PC-9 (cell line): Measurements from ENCODE around the gene DTNBP1.

Experiments used
- EZH2 ChIP-seq: fragments of 200-600 bp; sonication (generic); IDR thresholded peaks from 2 replicates; pipeline ENCODE4 v1.8.0; 2017; ENCODE audit warnings: antibody characterized with exemption, low read depth
- TF ChIP-seq, protein P1 (sequence below): fragments of 200-600 bp; sonication (generic); conservative IDR thresholded peaks from 2 replicates; pipeline ENCODE4 v1.6.1; 2017; ENCODE audit warnings: mixed run types, antibody characterized with exemption, mild to moderate bottlenecking, moderate library complexity

- TF ChIP-seq, protein P1, sequence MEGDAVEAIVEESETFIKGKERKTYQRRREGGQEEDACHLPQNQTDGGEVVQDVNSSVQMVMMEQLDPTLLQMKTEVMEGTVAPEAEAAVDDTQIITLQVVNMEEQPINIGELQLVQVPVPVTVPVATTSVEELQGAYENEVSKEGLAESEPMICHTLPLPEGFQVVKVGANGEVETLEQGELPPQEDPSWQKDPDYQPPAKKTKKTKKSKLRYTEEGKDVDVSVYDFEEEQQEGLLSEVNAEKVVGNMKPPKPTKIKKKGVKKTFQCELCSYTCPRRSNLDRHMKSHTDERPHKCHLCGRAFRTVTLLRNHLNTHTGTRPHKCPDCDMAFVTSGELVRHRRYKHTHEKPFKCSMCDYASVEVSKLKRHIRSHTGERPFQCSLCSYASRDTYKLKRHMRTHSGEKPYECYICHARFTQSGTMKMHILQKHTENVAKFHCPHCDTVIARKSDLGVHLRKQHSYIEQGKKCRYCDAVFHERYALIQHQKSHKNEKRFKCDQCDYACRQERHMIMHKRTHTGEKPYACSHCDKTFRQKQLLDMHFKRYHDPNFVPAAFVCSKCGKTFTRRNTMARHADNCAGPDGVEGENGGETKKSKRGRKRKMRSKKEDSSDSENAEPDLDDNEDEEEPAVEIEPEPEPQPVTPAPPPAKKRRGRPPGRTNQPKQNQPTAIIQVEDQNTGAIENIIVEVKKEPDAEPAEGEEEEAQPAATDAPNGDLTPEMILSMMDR, result no peak
- TF ChIP-seq EZH2, result no peak
Measured at GRCh38 chr6:15631432-15631831, 31.4 kb downstream of the DTNBP1 start.
